B cell (primary cell): ENCODE measurements around the gene CALML4.

Source experiments
- CTCF ChIP-seq: fragments of 200-600 bp; IDR thresholded peaks from one replicate; pipeline ENCODE4 v1.8.0; 2022; ENCODE audit warnings: antibody characterized with exemption, mild to moderate bottlenecking
- EZH2 ChIP-seq: IDR thresholded peaks from 2 replicates; pipeline ENCODE4 v1.6.1; 2012; ENCODE audit warnings: borderline replicate concordance, low read depth, mild to moderate bottlenecking, moderate library complexity, low read length; ENCODE audit not compliant: insufficient read depth, poor library complexity, severe bottlenecking

- TF ChIP-seq CTCF (no peak), EZH2 (no peak)
Observed at GRCh38 chr15:68204361-68204760, 771 bp downstream of the CALML4 start.
